Spinal cord (tissue), 10 donors: ENCODE data around the gene ANO1. TPM values are rescaled to one million over a fixed set of nuclear protein-coding genes. Genes with fewer than 3 reads are reported as not detected.

Experiments
- DNase-seq, 6 donors: peaks; one replicate each; pipeline versions ENCODE4 v3.0.0 to v3.0.0-alpha.2; 2013 to 2015; ENCODE audit warnings: low spot score in 6 of 6, low read depth in 4 of 6
- H3K27ac ChIP-seq: one replicate; pipeline ENCODE4 v1.5.1; 2013; ENCODE audit warnings: low read depth, low read length, control low read depth
- H3K27me3 ChIP-seq: one replicate; pipeline ENCODE4 v1.6.1; 2013; ENCODE audit warnings: low read length; ENCODE audit not compliant: control insufficient read depth, insufficient read depth
- H3K36me3 ChIP-seq: one replicate; pipeline ENCODE4 v1.6.1; 2013; ENCODE audit warnings: low read length; ENCODE audit not compliant: control insufficient read depth, insufficient read depth
- H3K4me1 ChIP-seq: one replicate; pipeline ENCODE4 v1.6.1; 2013; ENCODE audit warnings: low read length; ENCODE audit not compliant: control insufficient read depth, insufficient read depth
- H3K4me3 ChIP-seq: one replicate; pipeline ENCODE4 v1.5.1; 2013; ENCODE audit warnings: low read depth, low read length, control low read depth
- H3K9me3 ChIP-seq: one replicate; pipeline ENCODE4 v1.6.1; 2013; ENCODE audit warnings: low read length; ENCODE audit not compliant: control insufficient read depth, insufficient read depth
- WGBS: methylation state at CpG from one replicate; pipeline ENCODE4 v1.1.5; 2013; ENCODE audit warnings: missing lambda C conversion rate; ENCODE audit not compliant: insufficient coverage; 5-methylcytosine and 5-hydroxymethylcytosine counted together
- polyA plus RNA-seq, 2 donors: library from polyadenylated mRNA; unstranded; fragments of 120-200 nt; gene quantifications; one replicate each; pipeline ENCODE4 v1.2.1, GENCODE V29; 2013; ENCODE audit not compliant: insufficient read length in 2 of 2
- total RNA-seq, 2 donors: library from RNA; depleted of rRNA in 1 of 2; stranded (reverse); fragments of 120-200 nt in 1 of 2; fragments of >200 nt in 1 of 2; gene quantifications; one replicate each; pipeline versions ENCODE4 v1.2.3 to v1.2.4, GENCODE V29; 2013 to 2014
- donor health status: healthy.

The ANO1 gene
- total and polyA plus RNA-seq, 4 donors: 2.6 to 3.6 (median 2.8) TPM

DNA sequence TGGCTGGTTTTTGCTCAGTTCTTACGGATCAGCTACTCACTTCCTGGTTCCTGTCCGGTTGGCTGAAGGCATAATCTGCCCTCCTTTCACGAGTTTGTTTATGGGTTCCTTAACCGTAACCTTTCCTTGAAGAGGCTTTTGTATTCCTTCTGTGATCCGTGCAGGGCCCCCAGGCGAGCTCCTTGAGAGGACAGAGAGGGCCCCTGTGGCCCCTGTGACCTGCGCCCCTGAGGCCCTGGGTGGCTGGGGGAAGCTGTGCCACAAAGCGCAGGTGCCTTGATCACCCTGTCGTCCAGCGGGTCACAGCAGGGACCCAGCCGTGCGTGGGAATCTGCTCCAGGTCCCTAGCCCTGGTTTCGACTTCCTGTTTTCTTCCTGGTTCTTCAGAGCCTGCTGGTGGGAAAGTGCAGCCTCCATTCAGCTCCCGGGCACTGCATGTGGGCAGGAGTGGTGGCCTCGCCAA is 97.2 kb downstream of the ANO1 start:
- Histone ChIP-seq H3K4me1 (peaks cover 8% of the 10 kb centered on the region), H3K36me3 (no peaks in the 10 kb centered on the region), H3K27ac (no peak overlapping the region), H3K4me3 (no peak overlapping the region), H3K27me3 (no peaks in the 10 kb centered on the region), H3K9me3 (no peaks in the 10 kb centered on the region)
- DNase-seq: no peak
- 42% methylated on average over 12 of the region's 15 CpGs for WGBS

DNA sequence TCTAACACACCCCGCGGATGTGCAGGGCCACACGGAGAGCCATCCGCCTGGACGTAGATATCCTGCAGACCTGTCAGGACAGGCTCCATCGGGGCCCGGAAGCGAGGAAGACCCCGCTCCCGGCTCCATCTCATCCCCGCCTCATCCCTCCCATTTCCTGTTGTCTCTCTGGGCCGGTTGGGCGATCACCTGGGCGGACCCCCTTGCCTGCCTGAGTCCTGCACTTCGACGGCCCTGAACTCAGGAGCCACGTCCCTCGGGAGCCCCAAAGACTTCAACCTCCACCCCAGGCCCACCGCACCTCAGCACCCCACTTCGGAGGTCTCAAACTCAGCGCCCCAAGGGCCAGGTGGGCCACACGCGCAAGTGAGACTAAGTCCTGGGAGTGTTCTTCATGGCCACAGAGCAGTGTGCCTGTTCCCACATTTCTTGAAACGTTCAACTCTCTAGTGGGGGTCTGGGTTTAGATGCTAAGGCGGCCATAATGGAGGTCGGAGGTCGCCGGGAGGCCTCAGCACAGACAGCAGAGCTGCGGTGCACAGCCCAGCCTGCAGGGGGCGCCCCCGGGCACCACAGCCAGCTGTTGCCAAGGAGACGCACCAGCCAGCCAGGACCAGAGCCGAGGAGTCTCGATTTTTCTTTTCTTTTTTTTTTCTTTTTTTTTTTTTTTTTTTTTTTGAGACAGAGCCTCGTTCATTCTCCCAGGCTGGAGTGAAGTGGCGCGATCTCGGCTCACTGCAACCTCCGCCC is 99.0 kb downstream of the ANO1 start:
- no peak overlapping the region for H3K27ac ChIP-seq
- H3K27me3 ChIP-seq: no peaks in the 10 kb centered on the region
- peaks cover 8% of the 10 kb centered on the region for H3K4me1 ChIP-seq
- H3K4me3 ChIP-seq: no peak overlapping the region
- no peaks in the 10 kb centered on the region for H3K9me3 ChIP-seq
- no peaks in the 10 kb centered on the region for H3K36me3 ChIP-seq
- whole genome bisulfite sequencing: 82% methylated on average over 33 of the region's 39 CpGs
- DNase-seq: no peak

DNA sequence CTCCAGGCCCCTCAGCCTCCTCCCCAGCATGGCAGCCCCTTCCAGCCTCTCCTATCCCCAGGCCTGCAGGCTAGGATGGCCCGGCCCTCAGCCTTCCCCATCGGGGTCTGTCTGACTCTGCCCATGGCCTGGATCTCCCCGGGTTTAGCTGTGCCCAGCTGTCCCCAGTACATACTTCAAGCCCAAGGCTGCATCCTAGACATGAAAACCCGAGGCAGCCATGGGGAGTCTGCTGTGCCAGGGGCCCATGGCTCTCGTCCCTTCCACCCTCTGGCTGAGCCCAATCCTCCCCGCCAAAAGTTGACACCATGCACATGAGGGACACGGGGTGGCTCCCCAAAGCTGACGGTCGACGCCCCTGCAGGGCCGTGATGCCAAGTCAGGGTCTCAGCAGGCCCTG is 102.8 kb downstream of the ANO1 start:
- H3K9me3 ChIP-seq: no peaks in the 10 kb centered on the region
- WGBS: 85% methylated on average over 11 of the region's 11 CpGs
- no peaks in the 10 kb centered on the region for H3K4me1 ChIP-seq
- no peak overlapping the region for H3K27ac ChIP-seq
- H3K27me3 ChIP-seq: peaks cover 2% of the 10 kb centered on the region
- no peak for DNase-seq
- no peak overlapping the region for H3K4me3 ChIP-seq
- no peaks in the 10 kb centered on the region for H3K36me3 ChIP-seq

DNA sequence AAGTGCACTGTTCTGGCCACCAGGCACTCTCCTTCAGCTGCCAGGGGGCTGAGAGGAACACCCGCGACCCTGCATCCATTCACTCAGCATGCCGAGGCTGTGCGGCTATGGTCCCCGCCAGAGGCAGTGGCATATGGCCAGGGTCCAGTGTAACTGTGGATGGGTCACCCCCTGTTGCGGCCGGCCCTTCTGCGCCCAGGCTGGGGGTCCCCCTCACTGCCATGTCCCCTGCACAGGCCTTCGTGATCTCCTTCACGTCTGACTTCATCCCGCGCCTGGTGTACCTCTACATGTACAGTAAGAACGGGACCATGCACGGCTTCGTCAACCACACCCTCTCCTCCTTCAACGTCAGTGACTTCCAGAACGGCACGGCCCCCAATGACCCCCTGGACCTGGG is 104.1 kb downstream of the ANO1 start:
- Histone ChIP-seq H3K4me1 (no peaks in the 10 kb centered on the region), H3K9me3 (no peaks in the 10 kb centered on the region), H3K27me3 (peaks cover 6% of the 10 kb centered on the region), H3K36me3 (no peaks in the 10 kb centered on the region), H3K4me3 (no peak overlapping the region), H3K27ac (no peak overlapping the region)
- DNase-seq: no peak
- 92% methylated on average over 15 of the region's 18 CpGs for WGBS

DNA sequence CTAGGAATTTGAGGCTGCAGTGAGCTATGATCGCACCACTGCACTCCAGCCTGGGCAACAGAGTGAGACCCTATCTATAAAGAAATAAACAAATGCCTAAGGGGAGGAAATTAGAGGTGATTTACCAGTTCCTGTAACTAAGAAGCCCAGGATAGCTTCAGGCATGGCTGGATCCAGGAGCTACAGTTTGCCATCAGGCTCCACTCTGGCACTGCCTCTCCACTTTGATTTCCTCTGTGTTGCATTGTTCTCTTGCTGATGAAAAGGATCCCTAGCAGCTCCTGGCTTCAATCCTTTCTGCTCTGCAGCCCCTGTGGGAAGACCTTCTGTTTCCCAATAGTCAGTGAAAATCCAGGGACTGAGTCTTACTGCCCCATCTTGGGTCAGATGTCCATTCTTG is 104.9 kb downstream of the ANO1 start:
- WGBS: 100% methylated on average over 1 of the region's 1 CpG
- Histone ChIP-seq H3K27ac (no peak overlapping the region), H3K4me3 (no peak overlapping the region), H3K9me3 (no peaks in the 10 kb centered on the region), H3K27me3 (peaks cover 6% of the 10 kb centered on the region), H3K36me3 (no peaks in the 10 kb centered on the region), H3K4me1 (no peaks in the 10 kb centered on the region)
- no peak for DNase-seq

DNA sequence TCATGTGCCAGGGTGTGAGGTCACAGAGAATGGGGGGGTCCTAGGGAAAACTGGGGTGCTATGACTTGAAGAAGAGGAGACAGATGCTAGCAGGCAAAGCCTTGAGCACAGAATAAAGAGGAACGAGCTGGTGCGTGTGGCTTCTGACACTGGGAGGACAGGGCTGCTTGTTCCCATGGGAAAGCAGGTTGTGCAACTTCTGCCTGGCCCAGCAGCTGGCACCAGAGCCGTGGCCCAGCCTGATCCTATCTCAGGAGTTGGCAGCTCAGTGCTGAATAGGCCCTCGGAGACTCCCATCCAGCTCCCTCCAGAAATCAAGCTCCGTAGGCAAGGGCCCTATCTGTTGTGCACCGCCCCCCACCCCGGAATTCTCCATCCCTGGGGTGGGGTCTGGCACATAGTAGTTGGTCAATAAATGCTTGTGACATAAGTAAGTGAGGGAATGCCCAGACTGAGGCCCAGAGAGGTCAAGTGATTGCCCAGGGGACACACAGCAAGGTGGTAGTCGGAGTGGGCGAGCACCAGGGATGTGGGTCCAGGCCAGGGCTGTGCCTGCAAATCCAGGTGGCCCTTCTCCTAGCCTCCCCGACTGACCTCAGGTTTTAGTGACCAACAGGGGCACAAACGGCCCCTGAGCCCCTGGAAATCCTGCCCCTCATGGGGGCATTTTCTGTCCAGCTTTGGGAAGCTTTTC is 105.5 kb downstream of the ANO1 start:
- no peak for DNase-seq
- Histone ChIP-seq H3K36me3 (no peaks in the 10 kb centered on the region), H3K27me3 (peaks cover 6% of the 10 kb centered on the region), H3K4me1 (no peaks in the 10 kb centered on the region), H3K4me3 (no peak overlapping the region), H3K9me3 (no peaks in the 10 kb centered on the region), H3K27ac (no peak overlapping the region)
- WGBS: 84% methylated on average over 9 of the region's 11 CpGs

DNA sequence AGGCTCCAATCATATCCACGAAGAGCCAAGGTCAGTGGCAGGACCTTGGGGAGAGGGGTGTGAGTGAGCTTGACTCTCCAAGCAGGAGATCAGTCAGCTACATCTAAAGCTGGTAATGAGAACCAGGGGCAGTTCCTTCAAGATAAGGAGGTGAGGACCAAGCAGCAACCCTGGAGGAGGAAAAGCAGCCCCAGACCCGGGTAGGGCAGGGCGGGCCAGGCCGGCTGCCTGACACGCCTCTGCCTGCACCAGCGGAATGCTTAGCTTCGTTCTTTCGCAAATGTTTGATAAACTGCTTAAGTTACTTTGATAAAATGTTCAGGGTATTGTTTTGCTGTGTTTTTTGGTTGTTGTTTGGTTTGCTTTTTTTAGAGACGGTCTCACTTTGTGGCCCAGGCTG is 106.3 kb downstream of the ANO1 start:
- no peak for DNase-seq
- H3K4me1 ChIP-seq: no peaks in the 10 kb centered on the region
- H3K27ac ChIP-seq: no peak overlapping the region
- WGBS: 82% methylated on average over 9 of the region's 9 CpGs
- H3K36me3 ChIP-seq: no peaks in the 10 kb centered on the region
- H3K27me3 ChIP-seq: peaks cover 6% of the 10 kb centered on the region
- no peaks in the 10 kb centered on the region for H3K9me3 ChIP-seq
- no peak overlapping the region for H3K4me3 ChIP-seq

DNA sequence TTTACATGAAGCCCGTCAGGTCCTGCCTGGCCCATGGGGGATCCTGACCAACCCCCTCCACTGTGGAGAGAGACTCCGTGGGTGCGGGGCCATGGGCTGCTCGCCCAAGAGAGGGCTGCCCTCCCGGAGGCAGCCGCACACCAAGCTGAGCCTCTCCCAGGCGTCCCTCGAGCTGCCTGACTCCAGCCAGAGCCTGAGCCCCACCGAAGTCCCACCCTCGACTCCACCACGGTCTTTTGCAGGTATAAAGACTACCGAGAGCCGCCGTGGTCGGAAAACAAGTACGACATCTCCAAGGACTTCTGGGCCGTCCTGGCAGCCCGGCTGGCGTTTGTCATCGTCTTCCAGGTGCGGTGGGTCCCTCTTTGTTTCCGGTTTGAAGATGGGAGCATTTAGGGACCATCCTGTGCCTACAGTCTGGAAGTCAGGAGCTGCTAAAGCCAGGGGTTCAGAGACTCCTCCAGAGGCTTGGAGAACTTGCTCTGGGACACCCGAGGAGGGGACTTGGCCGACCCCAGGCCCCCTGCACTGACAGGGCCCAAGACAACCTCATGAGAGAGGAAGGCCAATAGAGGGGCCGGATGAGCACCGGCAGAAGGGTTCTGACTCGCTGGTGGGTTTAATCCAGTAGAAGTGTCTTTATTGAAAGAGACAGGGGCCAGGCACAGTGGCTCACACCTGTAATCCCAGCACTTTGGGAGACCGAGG is 107.4 kb downstream of the ANO1 start:
- Histone ChIP-seq H3K27ac (no peak overlapping the region), H3K4me1 (no peaks in the 10 kb centered on the region), H3K36me3 (no peaks in the 10 kb centered on the region), H3K9me3 (no peaks in the 10 kb centered on the region), H3K4me3 (no peak overlapping the region), H3K27me3 (peaks cover 6% of the 10 kb centered on the region)
- DNase-seq: no peak
- WGBS: 85% methylated on average over 27 of the region's 28 CpGs

DNA sequence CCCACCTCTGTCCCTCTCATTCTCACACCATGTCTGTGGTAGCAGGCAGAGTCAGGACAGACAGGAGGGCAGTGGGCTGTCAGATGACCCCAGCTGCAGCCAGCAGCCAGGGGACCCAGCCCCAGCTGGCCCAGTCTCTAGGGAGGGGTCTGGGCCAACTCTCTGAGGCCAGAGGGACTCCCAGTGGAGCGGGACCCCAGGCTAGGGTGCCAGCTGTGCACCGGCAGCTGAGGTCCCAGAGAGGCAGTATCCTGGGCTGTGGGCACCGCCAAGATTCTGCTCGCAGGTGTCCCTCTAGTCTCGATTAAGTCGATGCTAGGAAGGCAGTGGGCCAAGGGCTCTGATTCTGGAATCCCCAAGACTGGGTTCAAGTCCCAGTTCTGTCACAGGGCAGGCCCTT is 108.3 kb downstream of the ANO1 start:
- Histone ChIP-seq H3K4me1 (no peaks in the 10 kb centered on the region), H3K4me3 (no peak overlapping the region), H3K27ac (no peak overlapping the region), H3K36me3 (no peaks in the 10 kb centered on the region), H3K27me3 (peaks cover 6% of the 10 kb centered on the region), H3K9me3 (no peaks in the 10 kb centered on the region)
- 84% methylated on average over 6 of the region's 6 CpGs for whole genome bisulfite sequencing
- no peak for DNase-seq
